ENCODE data around the gene HMG20A.
"Not testable (repeated sequence)": the region's sequence is repeated elsewhere in the genome, so short reads cannot be mapped to it uniquely, and the experiment has no call there.

- TF ChIP-seq POLR2A (IDR thresholded peaks at IDR 0.05; ENCODE audit: low read depth, low read length); BRCA1 (IDR thresholded peaks at IDR 0.05; ENCODE audit: low read depth, low read length); ELK1 (IDR thresholded peaks at IDR 0.05; ENCODE audit: low read depth, low read length); CBX3 (IDR thresholded peaks at IDR 0.05; ENCODE audit: borderline replicate concordance, low read depth): not testable (repeated sequence)
Measured at GRCh38 chr15:77410157-77410500, 10.6 kb upstream of the HMG20A start.
